ENCODE results near the gene AIFM2. TPM values are rescaled to one million over a fixed set of nuclear protein-coding genes. Genes with fewer than 3 reads are reported as not detected.

The AIFM2 gene
- total RNA-seq, 4 donors from 2014 or later, result 11.8 to 23.3 (median 16.9) TPM

- 40 to 65% methylated on average over 2 to 4 of the region's 4 CpGs for WGBS, 2 donors (ENCODE audit: low coverage in 1 of 2)
- H3K27me3 ChIP-seq, result peaks cover 2% of the 10 kb centered on the region
- TF ChIP-seq EP300 (IDR thresholded peaks at IDR 0.05) (no peak), POLR2A (IDR thresholded peaks at IDR 0.05) (no peak), POLR2AphosphoS5 (IDR thresholded peaks at IDR 0.05) (no peak), CTCF (IDR thresholded peaks at IDR 0.05) (no peak)
- no peak for ATAC-seq
- no peak overlapping the region for H3K4me3 ChIP-seq
- peaks cover 0 to 5% (median 3%) of the 10 kb centered on the region in 3 donors for H3K4me1 ChIP-seq
- no peak overlapping the region for H3K27ac ChIP-seq
- no peaks in the 10 kb centered on the region for H3K9me3 ChIP-seq
- no peaks in the 10 kb centered on the region for H3K36me3 ChIP-seq
These were observed 41.6 kb upstream of the AIFM2 start for GRCh38 chr10:70174058-70174741.

DNA sequence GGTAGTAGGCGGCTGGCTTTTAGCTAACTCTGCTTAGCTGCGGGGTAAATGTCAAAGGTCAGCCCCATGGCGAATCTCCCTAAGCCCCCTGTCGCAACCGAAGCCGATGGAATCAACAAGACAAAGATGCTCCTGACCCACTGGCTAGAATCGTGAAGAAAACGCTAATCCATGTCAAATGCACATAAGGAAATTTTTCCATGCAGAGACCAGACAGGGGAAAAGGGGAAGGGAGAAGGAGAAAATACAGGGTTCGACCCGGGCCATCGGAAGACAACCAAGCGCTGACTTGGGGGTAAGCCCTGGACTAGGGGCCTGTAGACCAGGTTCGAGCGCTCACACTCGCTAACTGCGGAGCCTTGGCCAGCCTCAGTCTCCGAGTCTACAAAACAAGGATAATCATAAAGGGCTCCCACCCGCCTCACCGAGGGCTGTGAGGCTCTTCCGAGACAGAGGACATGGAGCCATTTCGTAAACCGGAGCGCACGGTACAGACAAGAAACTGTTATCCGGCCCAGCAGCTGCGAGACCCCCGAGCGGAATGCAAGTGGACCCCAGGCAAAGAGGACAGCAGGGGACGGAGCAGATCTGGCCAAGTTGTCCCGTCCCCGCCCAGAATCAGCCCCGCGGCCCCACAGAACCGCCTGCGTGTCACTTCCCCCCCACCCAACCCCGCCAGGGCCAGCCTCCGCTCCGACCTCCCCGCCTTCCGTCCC, 37.2 kb upstream of the AIFM2 start:
- ATAC-seq, result peak; percentile 32
- peaks cover 4 to 46% (median 32%) of the 10 kb centered on the region in 3 donors for H3K4me1 ChIP-seq
- peak overlapping the region; percentile 80 to 97 (median 96) for H3K27ac ChIP-seq
- H3K4me3 ChIP-seq, result peak overlapping the region; percentile 74 to 88
- H3K9me3 ChIP-seq, result no peaks in the 10 kb centered on the region
- H3K27me3 ChIP-seq, result no peaks in the 10 kb centered on the region
- WGBS, 2 donors (ENCODE audit: low coverage in 1 of 2), result 0 to 3% methylated on average over 4 to 16 of the region's 40 CpGs
- TF ChIP-seq EP300 (IDR thresholded peaks at IDR 0.05) (no peak), POLR2AphosphoS5 (IDR thresholded peaks at IDR 0.05) (no peak), CTCF (IDR thresholded peaks at IDR 0.05) (no peak), POLR2A (IDR thresholded peaks at IDR 0.05) (no peak)
- peaks cover 0 to 25% of the 10 kb centered on the region in 2 donors for H3K36me3 ChIP-seq

GRCh38 chr10:70169011-70169410, 36.4 kb upstream of the AIFM2 start:
- H3K27ac ChIP-seq, result no peak overlapping the region
- H3K36me3 ChIP-seq, result peaks cover 0 to 25% of the 10 kb centered on the region in 2 donors
- no peaks in the 10 kb centered on the region for H3K27me3 ChIP-seq
- H3K4me3 ChIP-seq, result peak overlapping the region; percentile 74 to 88
- TF ChIP-seq EP300 (IDR thresholded peaks at IDR 0.05) (no peak), POLR2A (IDR thresholded peaks at IDR 0.05) (no peak), CTCF (IDR thresholded peaks at IDR 0.05) (no peak), POLR2AphosphoS5 (IDR thresholded peaks at IDR 0.05) (no peak)
- H3K4me1 ChIP-seq, result peaks cover 4 to 54% (median 32%) of the 10 kb centered on the region in 3 donors
- WGBS, 2 donors (ENCODE audit: low coverage in 1 of 2), result 25% methylated on average over 2 of the region's 2 CpGs
- H3K9me3 ChIP-seq, result no peaks in the 10 kb centered on the region
- ATAC-seq, result no peak

DNA sequence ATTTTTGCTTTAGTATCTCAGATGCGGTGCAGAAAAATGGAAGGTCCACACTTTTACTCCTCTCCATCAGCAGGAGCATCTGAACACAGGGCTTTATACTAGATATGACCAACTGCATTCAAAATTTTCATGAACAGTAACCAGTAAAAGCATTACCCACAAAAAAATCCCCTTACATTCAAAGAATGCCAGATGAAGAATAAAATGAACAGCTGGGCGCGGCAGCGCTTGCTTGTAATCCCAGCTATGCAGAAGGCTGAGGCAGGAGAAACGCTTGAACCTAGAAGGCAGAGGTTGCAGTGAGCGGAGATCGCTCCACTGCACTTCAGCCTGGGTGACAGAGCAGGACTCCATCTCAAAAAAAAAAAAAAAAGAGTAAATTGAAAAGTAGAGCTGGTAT, 34.6 kb upstream of the AIFM2 start:
- peaks cover 0 to 25% of the 10 kb centered on the region in 2 donors for H3K36me3 ChIP-seq
- H3K27ac ChIP-seq, result no peak overlapping the region
- H3K27me3 ChIP-seq, result no peaks in the 10 kb centered on the region
- WGBS, 2 donors (ENCODE audit: low coverage in 1 of 2), result 73 to 94% methylated on average over 3 to 7 of the region's 7 CpGs
- no peak for ATAC-seq
- TF ChIP-seq POLR2A (IDR thresholded peaks at IDR 0.05) (no peak), POLR2AphosphoS5 (IDR thresholded peaks at IDR 0.05) (no peak), EP300 (IDR thresholded peaks at IDR 0.05) (no peak), CTCF (IDR thresholded peaks at IDR 0.05) (no peak)
- H3K4me1 ChIP-seq, result peaks cover 9 to 71% (median 39%) of the 10 kb centered on the region in 3 donors
- H3K4me3 ChIP-seq, result no peak overlapping the region
- H3K9me3 ChIP-seq, result no peaks in the 10 kb centered on the region
